Measurements from ENCODE around the gene GRSF1. TPM values are rescaled to one million over a fixed set of nuclear protein-coding genes. Genes with fewer than 3 reads are reported as not detected.

Gene GRSF1
- total RNA-seq, 1 experiment from 2014 or later, result 108 TPM

DNA sequence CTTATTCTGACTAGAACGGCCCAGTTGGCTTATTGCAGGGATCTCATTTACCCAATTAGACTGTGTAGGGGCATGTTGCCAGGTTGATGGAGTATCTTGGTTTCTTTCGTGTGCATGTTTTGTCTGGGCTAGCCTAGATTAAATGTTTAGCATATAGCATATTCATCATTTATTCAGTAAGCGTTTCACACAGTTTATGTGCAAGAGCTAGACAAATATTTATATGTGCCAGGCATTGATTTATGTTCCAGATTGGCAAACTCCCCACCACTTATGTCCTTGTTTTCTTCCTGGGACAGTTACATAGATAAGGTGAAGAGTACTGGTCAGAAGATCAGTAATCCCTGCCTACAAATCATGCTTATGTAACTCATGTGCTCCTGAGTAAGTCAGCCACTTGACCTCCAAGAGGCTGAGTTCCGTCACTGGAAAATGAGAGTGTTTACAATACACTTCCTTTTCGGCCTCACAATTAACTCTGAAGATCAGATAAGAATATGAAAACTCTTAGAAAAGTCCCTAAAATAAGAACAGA is 60.7 kb downstream of the GRSF1 start:
- Histone ChIP-seq H3K9ac (ENCODE audit: extremely low read depth, insufficient read length, low read length) (no peak overlapping the region), H3K23ac (ENCODE audit: insufficient read length, low read depth, low read length) (no peak overlapping the region), H4K5ac (ENCODE audit: insufficient read length, low read depth, low read length) (no peak overlapping the region), H2BK5ac (ENCODE audit: insufficient read length, low read length) (no peak overlapping the region), H4K20me1 (ENCODE audit: control insufficient read depth, insufficient read depth, insufficient read length) (no peaks in the 10 kb centered on the region), H3K4me1 (ENCODE audit: insufficient read depth, low read length) (no peaks in the 10 kb centered on the region), H2BK20ac (ENCODE audit: low read depth, low read length, poor library complexity, severe bottlenecking) (no peak overlapping the region), H3K27me3 (ENCODE audit: insufficient read depth, low read length) (no peaks in the 10 kb centered on the region), H3K18ac (ENCODE audit: insufficient read length, low read depth, low read length) (no peak overlapping the region), H3K9me3 (ENCODE audit: control insufficient read depth, low read depth, low read length) (no peaks in the 10 kb centered on the region), H3T11ph (ENCODE audit: low read length) (no peak overlapping the region), H4K8ac (replicated peaks; ENCODE audit: insufficient read length, low read depth, low read length) (no peak overlapping the region), H3K23me2 (ENCODE audit: insufficient read length, low read depth, low read length, poor library complexity, severe bottlenecking) (no peaks in the 10 kb centered on the region), H2BK15ac (ENCODE audit: low read depth, low read length) (no peak overlapping the region), H3K27ac (ENCODE audit: insufficient read length, low read depth, low read length) (no peak overlapping the region), H3K56ac (ENCODE audit: insufficient read length, low read depth, low read length) (no peak overlapping the region), H2BK120ac (ENCODE audit: low read depth, low read length, poor library complexity, severe bottlenecking) (no peak overlapping the region), H2BK12ac (ENCODE audit: insufficient read length, low read depth, low read length) (no peak overlapping the region), H4K91ac (ENCODE audit: insufficient read length, low read depth, low read length) (no peak overlapping the region), H2AK5ac (ENCODE audit: insufficient read length, low read length) (no peak overlapping the region), H3K79me1 (ENCODE audit: insufficient read depth, low read depth, low read length, poor library complexity, severe bottlenecking) (no peaks in the 10 kb centered on the region), H2AFZ (ENCODE audit: low read length) (no peak overlapping the region), H3K79me2 (ENCODE audit: insufficient read depth, low read length) (no peaks in the 10 kb centered on the region), H3K4me2 (ENCODE audit: insufficient read depth, insufficient read length, low read length) (no peak overlapping the region), H3K4ac (ENCODE audit: low read depth, low read length) (no peak overlapping the region), H3K14ac (ENCODE audit: insufficient read depth, low read length) (no peak overlapping the region)
- Mint-ChIP-seq H3K4me1 (no peaks in the 10 kb centered on the region), H3K27ac (no peak overlapping the region), H3K9me3 (no peaks in the 10 kb centered on the region), H3K36me3 (ENCODE audit: insufficient read depth in 1 of 3, low read depth in 3 of 3) (peaks cover 0 to 24% (median 6%) of the 10 kb centered on the region in 3 experiments; a peak in 3 of 7 replicates), H3K27me3 (ENCODE audit: low read depth) (no peaks in the 10 kb centered on the region), H3K4me3 (no peak overlapping the region)
- no peak for TF ChIP-seq CTCF (conservative IDR thresholded peaks at IDR 0.05)
- no CpG with 5 or more reads among the region's 5 CpGs for WGBS (ENCODE audit: extremely low coverage, insufficient read length, low lambda C conversion rate)
- no peak for DNase-seq
